Endothelial cell of umbilical vein (primary cell): ENCODE measurements around the gene HAL. TPM values are rescaled to one million over a fixed set of nuclear protein-coding genes. Genes with fewer than 3 reads are reported as not detected.

Source experiments
- BruUV-seq: library from RNA; stranded (reverse); fragments of 400-500 nt; replicated peaks from 2 replicates; lab custom pipeline; 2021; lab: Mats Ljungman, UMichigan
- CTCF ChIA-PET: fragments of 300-600, 350-600 bp; sonication (Branson Sonifier 250); formaldehyde crosslinking; loops from one replicate; lab custom pipeline; 2021; ENCODE audit warnings: antibody characterized with exemption, inconsistent platforms; lab: Charles Lee
- POLR2A ChIA-PET: fragments of 300-600, 350-600 bp; sonication (Branson Sonifier 250); formaldehyde crosslinking; loops from one replicate; lab custom pipeline; 2021; ENCODE audit warnings: antibody characterized with exemption, inconsistent platforms; lab: Charles Lee
- DNase-seq: peaks from one replicate; pipeline ENCODE4 v3.0.0-alpha.2; 2011; ENCODE audit warnings: low read depth, low spot score
- FAIRE-seq: peaks from 2 replicates; lab custom pipeline; 2011; peaks lifted over from hg19 to GRCh38; lab: Jason Lieb, UNC
- H2AFZ ChIP-seq: 2 replicates; pipeline ENCODE4 v1.6.0; 2012; ENCODE audit warnings: low read depth, low read length, control low read depth, inconsistent platforms
- H3K27ac ChIP-seq: 2 replicates; pipeline ENCODE4 v1.5.1; 2011; ENCODE audit warnings: low read depth, mild to moderate bottlenecking, control low read depth, low read length, moderate library complexity; ENCODE audit not compliant: insufficient read depth
- H3K27me3 ChIP-seq, 2 experiments: 2 replicates each; pipeline versions ENCODE4 v1.6.0 to v1.6.1; 2011; ENCODE audit warnings: low read length in 2 of 2, mixed read lengths in 1 of 2; ENCODE audit not compliant: control insufficient read depth in 2 of 2, insufficient read depth in 2 of 2
- H3K36me3 ChIP-seq, 2 experiments: 2 replicates in 1 of 2; 3 replicates in 1 of 2; pipeline ENCODE4 v1.5.1; 2011; ENCODE audit warnings: low read length in 2 of 2, mild to moderate bottlenecking in 1 of 2, moderate library complexity in 1 of 2; ENCODE audit not compliant: control insufficient read depth in 2 of 2, insufficient read depth in 2 of 2; ENCODE audit errors: extremely low read depth in 1 of 2
- H3K4me1 ChIP-seq: 3 replicates; pipeline ENCODE4 v1.5.1; 2011; ENCODE audit warnings: mild to moderate bottlenecking, low read length; ENCODE audit not compliant: control insufficient read depth, insufficient read depth; ENCODE audit errors: extremely low read depth
- H3K4me2 ChIP-seq: 2 replicates; pipeline ENCODE4 v1.6.1; 2011; ENCODE audit warnings: low read length, control low read depth, mixed read lengths; ENCODE audit not compliant: insufficient read depth
- H3K4me3 ChIP-seq, 3 experiments: fragments of 200-600 bp in 1 of 3; sonication (generic), shearing (Covaris generic) in 1 of 3; replicated peaks in 1 of 3; 2 replicates each; pipeline ENCODE4 v1.5.1; 2011 to 2016; ENCODE audit warnings: control low read depth in 3 of 3, low read length in 3 of 3, mild to moderate bottlenecking in 2 of 3, inconsistent platforms in 1 of 3, low read depth in 1 of 3, moderate library complexity in 1 of 3; ENCODE audit not compliant: insufficient read depth in 1 of 3
- H3K79me2 ChIP-seq: 2 replicates; pipeline ENCODE4 v1.6.0; 2012; ENCODE audit warnings: low read length, inconsistent platforms; ENCODE audit not compliant: control insufficient read depth, insufficient read depth
- H3K9ac ChIP-seq: replicated peaks from 2 replicates; pipeline ENCODE3; 2011; ENCODE audit warnings: low read length, control low read depth; ENCODE audit not compliant: insufficient read depth; ENCODE audit errors: extremely low read depth
- H3K9me1 ChIP-seq: replicated peaks from 3 replicates; pipeline ENCODE4 v1.6.0; 2011; ENCODE audit warnings: mild to moderate bottlenecking, low read length; ENCODE audit not compliant: control insufficient read depth, insufficient read depth; ENCODE audit errors: extremely low read depth
- H3K9me3 ChIP-seq: replicated peaks from 2 replicates; pipeline ENCODE4 v1.5.1; 2012; ENCODE audit warnings: low read length, inconsistent platforms; ENCODE audit not compliant: control insufficient read depth, insufficient read depth
- H4K20me1 ChIP-seq: replicated peaks from 2 replicates; pipeline ENCODE3; 2011; ENCODE audit warnings: mild to moderate bottlenecking, low read length; ENCODE audit not compliant: control insufficient read depth, insufficient read depth; ENCODE audit errors: extremely low read depth
- CTCF ChIP-seq, 2 donors: IDR thresholded peaks; 1 replicate in 1 of 2; 2 replicates in 1 of 2; pipeline ENCODE4 v1.5.1; 2011; ENCODE audit warnings: low read length in 2 of 2, mild to moderate bottlenecking in 2 of 2, moderate library complexity in 2 of 2, control low read depth in 1 of 2, inconsistent platforms in 1 of 2, low read depth in 1 of 2; ENCODE audit not compliant: insufficient read depth in 1 of 2; ENCODE audit errors: extremely low read depth in 1 of 2
- EZH2 ChIP-seq: IDR thresholded peaks from 2 replicates; pipeline ENCODE4 v1.6.1; 2012; ENCODE audit warnings: borderline replicate concordance, low read depth, mild to moderate bottlenecking, moderate library complexity, low read length, inconsistent platforms; ENCODE audit not compliant: severe bottlenecking
- GATA2 ChIP-seq: IDR thresholded peaks from 2 replicates; pipeline ENCODE4 v1.7.0; 2011; ENCODE audit warnings: low read depth, mild to moderate bottlenecking, moderate library complexity, mixed read lengths, low read length; ENCODE audit not compliant: insufficient read length, insufficient read depth
- JUN ChIP-seq: IDR thresholded peaks from 2 replicates; pipeline ENCODE4 v1.6.1; 2011; ENCODE audit warnings: borderline replicate concordance, low read depth; ENCODE audit not compliant: insufficient read length, insufficient read depth
- MYC ChIP-seq: IDR thresholded peaks from one replicate; pipeline ENCODE4 v1.6.1; 2011; ENCODE audit warnings: mild to moderate bottlenecking, low read depth, low read length
- POLR2A ChIP-seq: IDR thresholded peaks from 2 replicates; pipeline ENCODE4 v1.6.1; 2012; ENCODE audit warnings: low read depth, mild to moderate bottlenecking, control low read depth, low read length
- POLR2AphosphoS5 ChIP-seq: IDR thresholded peaks from 2 replicates; pipeline ENCODE4 v1.6.1; 2012; ENCODE audit warnings: low read depth, mild to moderate bottlenecking, control low read depth, low read length, moderate library complexity; ENCODE audit not compliant: insufficient read depth
- dilution Hi-C: fragments of 300-500 bp; cut with MboI; formaldehyde crosslinking; loops from one replicate; pipeline ENCODE4 v1.15.0; 2019; ENCODE audit warnings: low sequenced_read_pairs; ENCODE audit not compliant: extremely low pct_ligation_motif_present
- intact Hi-C: fragments of 100-400 bp; cut with micrococcal nuclease; formaldehyde crosslinking; loops from one replicate; pipeline ENCODE4 v1.10.0; 2022
- polyA plus RNA-seq, 4 experiments: library from polyadenylated mRNA; depleted of rRNA in 3 of 4; stranded (reverse) in 3 of 4; unstranded in 1 of 4; fragments of >200 nt; gene quantifications; 2 replicates each; pipeline versions ENCODE4 v1.2.1 to v1.2.3, GENCODE V29; 2011 to 2012; ENCODE audit warnings: missing spikeins in 1 of 4
- total RNA-seq: library from RNA; stranded (reverse); gene quantifications from 2 replicates; pipeline ENCODE4 v1.2.3, GENCODE V29; 2021

HAL gene
- total and polyA plus RNA-seq, 2 donors (not counting 3 experiments of a cell fraction or from before 2014, with no cell fraction given) = 0.18 to 0.62 TPM

GRCh38 chr12:95960241-95960640, 35.9 kb downstream of the HAL start:
- peaks cover 4 to 8% of the 10 kb centered on the region in 2 experiments for H3K27me3 ChIP-seq
- DNase-seq (no peak), FAIRE-seq (no peak)
- no peak overlapping the region for H2AFZ ChIP-seq
- no peak for TF ChIP-seq POLR2A
- no peak for TF ChIP-seq MYC
- H3K27ac ChIP-seq = no peak overlapping the region
- ChIA-PET CTCF (interaction anchor here (1.7 to 2.5 kb wide), 3 partner anchors 19 to 42 kb away, joined by 6 to 26 read pairs (median 8); partner anchors contain the start of gene CCDC38), POLR2A (no interaction called here)
- no peaks in the 10 kb centered on the region for H3K9me3 ChIP-seq
- no TSS peak for BruUV-seq
- H3K4me1 ChIP-seq = no peaks in the 10 kb centered on the region
- no peaks in the 10 kb centered on the region for H3K9me1 ChIP-seq
- no peaks in the 10 kb centered on the region for H3K36me3 ChIP-seq
- H3K4me2 ChIP-seq = no peak overlapping the region
- no peak overlapping the region for H3K4me3 ChIP-seq
- dilution Hi-C loops = no loop called here
- no peak overlapping the region for H3K9ac ChIP-seq
- intact Hi-C loops = no loop called here
- H3K79me2 ChIP-seq = no peaks in the 10 kb centered on the region
- no peaks in the 10 kb centered on the region for H4K20me1 ChIP-seq

GRCh38 chr12:95959107-95959506, 37.0 kb downstream of the HAL start:
- H3K4me1 ChIP-seq = no peaks in the 10 kb centered on the region

More at GRCh38 chr12:95959107-95959506, 37.0 kb downstream of the HAL start:
- Histone ChIP-seq H3K79me2 (no peaks in the 10 kb centered on the region), H4K20me1 (no peaks in the 10 kb centered on the region), H2AFZ (no peak overlapping the region), H3K9ac (no peak overlapping the region), H3K27me3 (peaks cover 9 to 16% of the 10 kb centered on the region in 2 experiments), H3K36me3 (no peaks in the 10 kb centered on the region), H3K9me3 (no peaks in the 10 kb centered on the region), H3K4me3 (no peak overlapping the region), H3K9me1 (no peaks in the 10 kb centered on the region), H3K4me2 (no peak overlapping the region), H3K27ac (no peak overlapping the region)
- DNase-seq (peak; percentile 16), FAIRE-seq (no peak)
- BruUV-seq = no TSS peak
- intact Hi-C loops = no loop called here
- CTCF ChIA-PET = interaction anchor here (1.0 to 2.5 kb wide), 6 partner anchors 9 to 384 kb away, joined by 3 to 26 read pairs (median 8); partner anchors contain the start of gene CCDC38
- POLR2A ChIA-PET = no interaction called here
- peak in 1 of 2 donors; percentile 3 for TF ChIP-seq CTCF (IDR thresholded peaks at IDR 0.05; ENCODE audit: extremely low read depth in 1 of 2, insufficient read depth in 1 of 2, low read depth in 1 of 2, low read length in 2 of 2)
- no peak for TF ChIP-seq POLR2AphosphoS5
- no peak for TF ChIP-seq JUN
- no peak for TF ChIP-seq GATA2
- TF ChIP-seq EZH2 = no peak
- dilution Hi-C loops = no loop called here
